CD4-positive, CD25-positive, alpha-beta regulatory T cell (primary cell): Measurements from ENCODE around the gene TMC1. TPM values are rescaled to one million over a fixed set of nuclear protein-coding genes. Genes with fewer than 3 reads are reported as not detected.

Experiments
- ATAC-seq, 2 donors: fragments of 150-1000 bp; cut with Tn5 transposase; one replicate each; pipeline ENCODE4 v1.10.0; 2021; ENCODE audit warnings: low read depth in 2 of 2, moderate number of reproducible peaks in 2 of 2, moderate library complexity in 1 of 2
- DNase-seq, 3 donors: peaks; one replicate each; pipeline versions ENCODE4 v3.0.0 to v3.0.0-alpha.2; 2012 to 2022; ENCODE audit warnings: mixed read lengths in 1 of 3
- H3K27ac ChIP-seq: one replicate; pipeline ENCODE4 v1.7.0; 2013; ENCODE audit warnings: mild to moderate bottlenecking, low read length; ENCODE audit not compliant: insufficient read depth, poor library complexity, severe bottlenecking
- H3K27me3 ChIP-seq: one replicate; pipeline ENCODE4 v1.7.0; 2013; ENCODE audit warnings: low read length; ENCODE audit not compliant: control insufficient read depth, insufficient read depth
- H3K36me3 ChIP-seq: one replicate; pipeline ENCODE4 v1.7.0; 2013; ENCODE audit warnings: mild to moderate bottlenecking, low read length, moderate library complexity; ENCODE audit not compliant: control insufficient read depth, insufficient read depth
- H3K4me1 ChIP-seq: 2 replicates; pipeline ENCODE4 v1.7.0; 2013; ENCODE audit warnings: mild to moderate bottlenecking, low read length; ENCODE audit not compliant: insufficient read depth, control insufficient read depth, poor library complexity, severe bottlenecking
- H3K4me3 ChIP-seq: one replicate; pipeline ENCODE4 v1.7.0; 2013; ENCODE audit warnings: low read depth, mild to moderate bottlenecking, low read length, moderate library complexity
- H3K9me3 ChIP-seq, 2 experiments: 1 replicate in 1 of 2; 2 replicates in 1 of 2; pipeline ENCODE4 v1.7.0; 2013; ENCODE audit warnings: low read length in 2 of 2, mild to moderate bottlenecking in 1 of 2, moderate library complexity in 1 of 2; ENCODE audit not compliant: control insufficient read depth in 2 of 2
- H3K27ac Mint-ChIP-seq, 3 donors: one replicate each; pipeline ENCODE4 v1.8.0; 2020 to 2022; ENCODE audit warnings: mild to moderate bottlenecking in 3 of 3, mixed read lengths in 3 of 3, moderate library complexity in 2 of 3
- H3K27me3 Mint-ChIP-seq: one replicate; pipeline ENCODE4 v1.8.0; 2022; ENCODE audit warnings: mild to moderate bottlenecking, mixed read lengths
- H3K36me3 Mint-ChIP-seq: one replicate; pipeline ENCODE4 v1.8.0; 2020; ENCODE audit warnings: mixed read lengths
- H3K4me1 Mint-ChIP-seq, 4 donors: one replicate each; pipeline ENCODE4 v1.8.0; 2020 to 2022; ENCODE audit warnings: mixed read lengths in 4 of 4, mild to moderate bottlenecking in 1 of 4
- H3K4me3 Mint-ChIP-seq, 4 donors: one replicate each; pipeline ENCODE4 v1.8.0; 2020 to 2022; ENCODE audit warnings: mild to moderate bottlenecking in 4 of 4, mixed read lengths in 4 of 4, moderate library complexity in 3 of 4
- H3K9me3 Mint-ChIP-seq, 7 donors: one replicate each; pipeline ENCODE4 v1.8.0; 2020 to 2022; ENCODE audit warnings: mixed read lengths in 7 of 7, mild to moderate bottlenecking in 3 of 7, moderate library complexity in 2 of 7
- polyA plus RNA-seq, 4 donors: library from polyadenylated mRNA; unstranded; fragments of 300-500 nt; fragmentation: Illumina TruSeq; gene quantifications; one replicate each; pipeline ENCODE4 v1.2.3, GENCODE V29; 2021
- total RNA-seq: library from RNA; stranded (reverse); gene quantifications from one replicate; pipeline ENCODE4 v1.2.3, GENCODE V29; 2022

Gene TMC1
- total and polyA plus RNA-seq, 5 donors from 2014 or later: not detected

- Histone ChIP-seq H3K27ac (no peak overlapping the region), H3K4me3 (no peak overlapping the region), H3K27me3 (peaks cover 4% of the 10 kb centered on the region), H3K4me1 (no peaks in the 10 kb centered on the region), H3K9me3 (no peaks in the 10 kb centered on the region), H3K36me3 (no peaks in the 10 kb centered on the region)
- H3K27ac Mint-ChIP-seq: no peak overlapping the region
- H3K4me3 Mint-ChIP-seq: no peak overlapping the region
- H3K36me3 Mint-ChIP-seq: no peaks in the 10 kb centered on the region
- peaks cover 0 to 2% (median 0%) of the 10 kb centered on the region in 7 donors for H3K9me3 Mint-ChIP-seq
- H3K4me1 Mint-ChIP-seq: no peaks in the 10 kb centered on the region
- no peak for DNase-seq
- no peak for ATAC-seq
- H3K27me3 Mint-ChIP-seq: peaks cover 26% of the 10 kb centered on the region
Measured at GRCh38 chr9:72687331-72687730, 165.9 kb downstream of the TMC1 start.

- Mint-ChIP-seq H3K4me3 (no peak overlapping the region), H3K27ac (no peak overlapping the region), H3K36me3 (no peaks in the 10 kb centered on the region), H3K9me3 (peaks cover 0 to 2% (median 0%) of the 10 kb centered on the region in 7 donors), H3K4me1 (no peaks in the 10 kb centered on the region), H3K27me3 (peaks cover 22% of the 10 kb centered on the region)
- ATAC-seq (no peak), DNase-seq (no peak)
- H3K36me3 ChIP-seq: no peaks in the 10 kb centered on the region
- no peak overlapping the region for H3K27ac ChIP-seq
- H3K4me1 ChIP-seq: no peaks in the 10 kb centered on the region
- no peaks in the 10 kb centered on the region for H3K27me3 ChIP-seq
- H3K9me3 ChIP-seq: no peaks in the 10 kb centered on the region
- no peak overlapping the region for H3K4me3 ChIP-seq
Measured at GRCh38 chr9:72691671-72692070, 170.3 kb downstream of the TMC1 start.

GRCh38 chr9:72695365-72695764 lies 174.0 kb downstream of the TMC1 start:
- Histone ChIP-seq H3K9me3 (no peaks in the 10 kb centered on the region), H3K36me3 (no peaks in the 10 kb centered on the region), H3K4me1 (no peaks in the 10 kb centered on the region), H3K27ac (no peak overlapping the region), H3K4me3 (no peak overlapping the region), H3K27me3 (no peaks in the 10 kb centered on the region)
- Mint-ChIP-seq H3K4me1 (no peaks in the 10 kb centered on the region), H3K9me3 (peaks cover 0 to 2% (median 0%) of the 10 kb centered on the region in 7 donors), H3K27me3 (peaks cover 22% of the 10 kb centered on the region), H3K4me3 (no peak overlapping the region), H3K36me3 (no peaks in the 10 kb centered on the region), H3K27ac (no peak overlapping the region)
- DNase-seq: no peak
- ATAC-seq: no peak

- no peaks in the 10 kb centered on the region for H3K36me3 Mint-ChIP-seq
- Histone ChIP-seq H3K27me3 (no peaks in the 10 kb centered on the region), H3K4me3 (no peak overlapping the region), H3K27ac (no peak overlapping the region), H3K9me3 (no peaks in the 10 kb centered on the region), H3K4me1 (no peaks in the 10 kb centered on the region), H3K36me3 (no peaks in the 10 kb centered on the region)
- peaks cover 0 to 1% (median 0%) of the 10 kb centered on the region in 7 donors for H3K9me3 Mint-ChIP-seq
- ATAC-seq (no peak), DNase-seq (no peak)
- no peak overlapping the region for H3K4me3 Mint-ChIP-seq
- no peaks in the 10 kb centered on the region for H3K4me1 Mint-ChIP-seq
- H3K27ac Mint-ChIP-seq: no peak overlapping the region
- H3K27me3 Mint-ChIP-seq: peaks cover 14% of the 10 kb centered on the region
Measured at GRCh38 chr9:72696511-72696910, 175.1 kb downstream of the TMC1 start.

GRCh38 chr9:72701510-72701909 lies 180.1 kb downstream of the TMC1 start:
- no peaks in the 10 kb centered on the region for H3K27me3 Mint-ChIP-seq
- Histone ChIP-seq H3K9me3 (no peaks in the 10 kb centered on the region), H3K27ac (no peak overlapping the region), H3K4me3 (no peak overlapping the region), H3K36me3 (no peaks in the 10 kb centered on the region), H3K27me3 (no peaks in the 10 kb centered on the region), H3K4me1 (no peaks in the 10 kb centered on the region)
- no peaks in the 10 kb centered on the region for H3K9me3 Mint-ChIP-seq
- H3K27ac Mint-ChIP-seq: no peak overlapping the region
- no peak for ATAC-seq
- H3K4me1 Mint-ChIP-seq: no peaks in the 10 kb centered on the region
- no peak for DNase-seq
- no peaks in the 10 kb centered on the region for H3K36me3 Mint-ChIP-seq
- no peak overlapping the region for H3K4me3 Mint-ChIP-seq

GRCh38 chr9:72703574-72703973 lies 182.2 kb downstream of the TMC1 start:
- Mint-ChIP-seq H3K27me3 (no peaks in the 10 kb centered on the region), H3K4me3 (no peak overlapping the region), H3K36me3 (no peaks in the 10 kb centered on the region), H3K27ac (no peak overlapping the region), H3K9me3 (peaks cover 0 to 2% (median 0%) of the 10 kb centered on the region in 7 donors), H3K4me1 (no peaks in the 10 kb centered on the region)
- no peak overlapping the region for H3K27ac ChIP-seq
- H3K4me1 ChIP-seq: no peaks in the 10 kb centered on the region
- ATAC-seq (no peak), DNase-seq (no peak)
- no peaks in the 10 kb centered on the region for H3K27me3 ChIP-seq
- no peak overlapping the region for H3K4me3 ChIP-seq
- no peaks in the 10 kb centered on the region for H3K36me3 ChIP-seq
- H3K9me3 ChIP-seq: no peaks in the 10 kb centered on the region

- H3K9me3 ChIP-seq: no peaks in the 10 kb centered on the region
- H3K27ac ChIP-seq: no peak overlapping the region
- H3K27ac Mint-ChIP-seq: no peak overlapping the region
- H3K4me3 ChIP-seq: no peak overlapping the region
- no peak overlapping the region for H3K4me3 Mint-ChIP-seq
- no peaks in the 10 kb centered on the region for H3K27me3 Mint-ChIP-seq
- no peak for ATAC-seq
- H3K4me1 ChIP-seq: no peaks in the 10 kb centered on the region
- no peak for DNase-seq
- H3K9me3 Mint-ChIP-seq: peaks cover 0 to 2% (median 0%) of the 10 kb centered on the region in 7 donors
- no peaks in the 10 kb centered on the region for H3K4me1 Mint-ChIP-seq
- H3K27me3 ChIP-seq: no peaks in the 10 kb centered on the region
- no peaks in the 10 kb centered on the region for H3K36me3 Mint-ChIP-seq
- H3K36me3 ChIP-seq: no peaks in the 10 kb centered on the region
Measured at GRCh38 chr9:72704688-72705375, 183.4 kb downstream of the TMC1 start.

- no peak overlapping the region for H3K27ac Mint-ChIP-seq
- no peaks in the 10 kb centered on the region for H3K4me1 ChIP-seq
- H3K36me3 ChIP-seq: no peaks in the 10 kb centered on the region
- ATAC-seq: no peak
- no peak overlapping the region for H3K27ac ChIP-seq
- peaks cover 0 to 10% (median 1%) of the 10 kb centered on the region in 7 donors for H3K9me3 Mint-ChIP-seq
- no peak overlapping the region for H3K4me3 ChIP-seq
- no peak overlapping the region for H3K4me3 Mint-ChIP-seq
- H3K36me3 Mint-ChIP-seq: no peaks in the 10 kb centered on the region
- H3K4me1 Mint-ChIP-seq: no peaks in the 10 kb centered on the region
- H3K9me3 ChIP-seq: no peaks in the 10 kb centered on the region
- DNase-seq: no peak
- no peaks in the 10 kb centered on the region for H3K27me3 Mint-ChIP-seq
- no peaks in the 10 kb centered on the region for H3K27me3 ChIP-seq
Measured at GRCh38 chr9:72718503-72718902, 197.1 kb downstream of the TMC1 start.
